ENCODE measurements around the gene SP9.
"Not testable (repeated sequence)": the region's sequence is repeated elsewhere in the genome, so short reads cannot be mapped to it uniquely, and the experiment has no call there.

SP9 gene

DNA sequence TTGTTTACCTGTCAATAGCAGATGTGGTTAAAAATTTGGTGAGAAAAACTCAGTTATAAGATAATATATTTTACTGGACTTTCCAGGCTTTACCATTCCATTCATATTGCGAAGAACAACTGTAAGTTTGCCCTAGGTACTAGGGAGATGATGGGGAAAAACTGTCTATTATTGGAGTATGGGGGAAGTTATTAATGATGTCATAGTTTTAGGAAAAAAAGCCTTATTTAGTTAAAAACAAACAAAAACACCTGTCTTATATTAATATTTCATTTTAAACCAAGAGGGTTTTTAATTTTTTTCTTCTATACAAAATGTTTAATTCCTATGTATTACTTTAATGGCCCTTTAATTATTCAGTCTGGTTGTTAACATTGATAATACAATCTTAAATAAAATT is 18.2 kb downstream of the SP9 start:
- H3K23ac ChIP-seq (ENCODE audit: low read length): no peak overlapping the region
- no peak overlapping the region for H2BK5ac ChIP-seq (ENCODE audit: low read length)
- WGBS (ENCODE audit: extremely low coverage, insufficient coverage, low lambda C conversion rate): no CpG with 5 or more reads among the region's 1 CpG
- H4K8ac ChIP-seq (ENCODE audit: low read depth, low read length): no peak overlapping the region
- no peak overlapping the region for H3K4me3 ChIP-seq (ENCODE audit: low read length)
- H3K36me3 ChIP-seq (ENCODE audit: control insufficient read depth, insufficient read depth, low read length): no peaks in the 10 kb centered on the region
- no peak overlapping the region for H2BK15ac ChIP-seq (replicated peaks; ENCODE audit: low read depth)
- no peak overlapping the region for H3K4ac ChIP-seq (ENCODE audit: low read depth, low read length)
- no peak for DNase-seq
- no peak overlapping the region for H3K27ac ChIP-seq (ENCODE audit: low read depth, low read length)
- no peaks in the 10 kb centered on the region for H3K4me1 ChIP-seq (ENCODE audit: control insufficient read depth, low read depth, low read length)
- H3K56ac ChIP-seq (ENCODE audit: low read length): no peak overlapping the region
- no peaks in the 10 kb centered on the region for H3K79me1 ChIP-seq (ENCODE audit: low read length)
- H3K18ac ChIP-seq (ENCODE audit: low read length): no peak overlapping the region
- H3K79me2 ChIP-seq (ENCODE audit: control insufficient read depth, insufficient read depth, low read length): no peaks in the 10 kb centered on the region
- no peak overlapping the region for H3K4me2 ChIP-seq (ENCODE audit: low read length)
- no peaks in the 10 kb centered on the region for H3K27me3 ChIP-seq (ENCODE audit: insufficient read depth, low read length, poor library complexity)
- H3K9ac ChIP-seq (ENCODE audit: low read length): no peak overlapping the region
- H2AK5ac ChIP-seq (ENCODE audit: low read length): no peak overlapping the region
- no peak overlapping the region for H2BK120ac ChIP-seq (ENCODE audit: low read depth, low read length)
- no peak overlapping the region for H4K5ac ChIP-seq (ENCODE audit: low read length)

DNA sequence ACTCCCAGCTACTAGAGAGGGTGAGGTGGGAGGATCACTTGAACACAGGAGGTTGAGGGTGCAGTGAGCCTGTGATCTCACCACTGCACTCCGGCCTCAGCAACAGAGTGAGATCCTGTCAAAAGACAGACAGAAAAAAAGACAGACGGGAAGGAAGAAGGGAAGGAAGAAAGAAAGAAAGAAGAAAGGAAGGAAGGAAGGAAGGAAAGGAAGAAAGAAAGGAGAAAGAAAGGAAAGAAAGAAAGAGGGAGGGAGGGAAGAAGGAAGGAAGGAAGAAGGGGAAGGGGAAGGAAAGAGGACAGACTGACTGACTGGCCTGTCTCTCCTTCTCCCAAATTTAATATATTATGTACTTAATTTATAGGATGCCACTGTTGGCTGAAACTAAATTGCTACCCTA is 21.6 kb downstream of the SP9 start:
- Histone ChIP-seq H2BK5ac (ENCODE audit: low read length) (no peak overlapping the region), H2BK120ac (ENCODE audit: low read depth, low read length) (no peak overlapping the region), H3K27me3 (ENCODE audit: insufficient read depth, low read length, poor library complexity) (no peaks in the 10 kb centered on the region), H3K27ac (ENCODE audit: low read depth, low read length) (no peak overlapping the region), H3K23ac (ENCODE audit: low read length) (no peak overlapping the region), H4K5ac (ENCODE audit: low read length) (no peak overlapping the region), H3K4me2 (ENCODE audit: low read length) (no peak overlapping the region), H3K4me1 (ENCODE audit: control insufficient read depth, low read depth, low read length) (no peaks in the 10 kb centered on the region), H4K8ac (ENCODE audit: low read depth, low read length) (no peak overlapping the region), H3K79me1 (ENCODE audit: low read length) (no peaks in the 10 kb centered on the region), H3K9ac (ENCODE audit: low read length) (no peak overlapping the region), H3K4ac (ENCODE audit: low read depth, low read length) (no peak overlapping the region), H3K36me3 (ENCODE audit: control insufficient read depth, insufficient read depth, low read length) (no peaks in the 10 kb centered on the region), H2BK15ac (replicated peaks; ENCODE audit: low read depth) (no peak overlapping the region), H3K56ac (ENCODE audit: low read length) (no peak overlapping the region), H2AK5ac (ENCODE audit: low read length) (no peak overlapping the region), H3K4me3 (ENCODE audit: low read length) (no peak overlapping the region), H3K79me2 (ENCODE audit: control insufficient read depth, insufficient read depth, low read length) (no peaks in the 10 kb centered on the region), H3K18ac (ENCODE audit: low read length) (no peak overlapping the region)
- no peak for DNase-seq
- no CpG with 5 or more reads among the region's 2 CpGs for WGBS (ENCODE audit: extremely low coverage, insufficient coverage, low lambda C conversion rate)

DNA sequence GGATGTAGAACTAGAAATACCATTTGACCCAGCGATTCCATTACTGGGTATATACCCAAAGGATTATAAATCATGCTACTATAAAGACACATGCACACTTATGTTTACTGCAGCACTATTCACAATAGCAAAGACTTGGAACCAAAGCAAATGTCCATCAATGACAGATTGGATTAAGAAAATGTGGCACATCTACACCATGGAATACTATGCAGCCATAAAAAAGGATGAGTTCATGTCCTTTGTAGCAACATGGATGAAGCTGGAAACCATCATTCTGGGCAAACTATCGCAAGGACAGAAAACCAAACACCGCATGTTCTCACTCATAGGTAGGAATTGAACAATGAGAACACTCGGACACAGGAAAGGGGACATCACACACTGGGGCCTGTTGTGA is 24.9 kb downstream of the SP9 start:
- H3K79me2 ChIP-seq (ENCODE audit: control insufficient read depth, insufficient read depth, low read length): not testable (repeated sequence)
- WGBS (ENCODE audit: extremely low coverage, insufficient coverage, low lambda C conversion rate): no CpG with 5 or more reads among the region's 4 CpGs

DNA sequence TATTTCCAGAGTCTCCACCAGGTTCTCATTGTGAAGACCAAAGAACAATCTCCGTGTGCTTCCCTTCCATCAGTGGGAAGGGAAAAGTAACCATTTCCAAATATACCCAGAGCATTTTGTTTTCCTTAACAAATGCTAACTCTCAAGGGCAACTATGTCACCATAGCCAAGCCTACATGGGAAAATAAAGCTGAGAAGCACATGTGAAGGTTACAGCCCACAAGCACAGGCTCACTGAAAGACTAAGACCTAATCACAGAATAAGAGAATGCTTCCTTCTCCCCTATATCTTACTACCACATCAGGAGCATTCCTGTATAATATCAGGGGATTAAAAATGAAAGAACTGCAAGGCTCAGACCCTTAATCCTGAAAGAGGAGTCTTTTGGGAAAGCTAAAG is 28.2 kb downstream of the SP9 start:
- H3K4me3 ChIP-seq (ENCODE audit: low read length): no peak overlapping the region
- no peaks in the 10 kb centered on the region for H3K27me3 ChIP-seq (ENCODE audit: insufficient read depth, low read length, poor library complexity)
- no peak overlapping the region for H3K18ac ChIP-seq (ENCODE audit: low read length)

More for the DNA sequence above, 24.9 kb downstream of the SP9 start:
- H2BK5ac ChIP-seq (ENCODE audit: low read length); H3K4me3 ChIP-seq (ENCODE audit: low read length); H3K79me1 ChIP-seq (ENCODE audit: low read length); H2BK15ac ChIP-seq (replicated peaks; ENCODE audit: low read depth); H3K9ac ChIP-seq (ENCODE audit: low read length); H3K23ac ChIP-seq (ENCODE audit: low read length); H3K4ac ChIP-seq (ENCODE audit: low read depth, low read length); H3K18ac ChIP-seq (ENCODE audit: low read length); H3K56ac ChIP-seq (ENCODE audit: low read length); H3K36me3 ChIP-seq (ENCODE audit: control insufficient read depth, insufficient read depth, low read length); H2AK5ac ChIP-seq (ENCODE audit: low read length); H3K4me1 ChIP-seq (ENCODE audit: control insufficient read depth, low read depth, low read length); H4K8ac ChIP-seq (ENCODE audit: low read depth, low read length); H3K27ac ChIP-seq (ENCODE audit: low read depth, low read length); H3K27me3 ChIP-seq (ENCODE audit: insufficient read depth, low read length, poor library complexity); H3K4me2 ChIP-seq (ENCODE audit: low read length); H4K5ac ChIP-seq (ENCODE audit: low read length); H2BK120ac ChIP-seq (ENCODE audit: low read depth, low read length); DNase-seq: not testable (repeated sequence)

DNA sequence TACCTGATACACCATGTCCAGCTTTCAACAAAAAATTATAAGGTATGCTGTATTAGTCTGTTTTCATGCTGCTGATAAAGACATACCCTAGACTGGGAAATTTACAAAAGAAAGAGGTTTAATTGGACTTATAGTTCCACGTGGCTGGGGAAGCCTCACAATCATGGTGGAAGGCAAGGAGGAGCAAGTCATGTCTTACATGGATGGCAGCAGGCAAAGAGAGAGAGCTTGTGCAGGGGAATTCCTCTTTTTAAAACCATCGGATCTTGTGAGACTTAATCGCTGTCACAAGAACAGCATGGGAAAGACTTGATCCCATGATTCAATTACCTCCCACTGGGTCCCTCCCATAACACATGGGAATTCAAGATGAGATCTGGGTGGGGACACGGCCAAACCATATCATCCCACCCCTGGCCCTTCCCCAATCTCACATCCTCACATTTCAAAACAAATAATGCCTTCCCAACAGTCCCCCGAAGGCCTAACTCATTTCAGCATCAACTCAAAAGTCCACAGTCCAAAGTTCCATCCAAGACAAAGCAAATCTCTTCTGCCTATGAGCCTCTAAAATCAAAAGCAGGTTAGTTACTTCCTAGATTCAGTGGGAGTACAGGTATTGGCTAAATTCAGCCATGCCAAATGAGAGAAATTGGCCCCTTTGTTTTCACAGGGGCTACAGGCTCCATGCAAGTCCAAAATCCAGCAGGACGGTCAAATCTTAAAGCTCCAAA is 28.9 kb downstream of the SP9 start:
- H4K5ac ChIP-seq (ENCODE audit: low read length); H3K27me3 ChIP-seq (ENCODE audit: insufficient read depth, low read length, poor library complexity); DNase-seq; H3K9ac ChIP-seq (ENCODE audit: low read length); H3K4me2 ChIP-seq (ENCODE audit: low read length); H3K79me2 ChIP-seq (ENCODE audit: control insufficient read depth, insufficient read depth, low read length); H2BK120ac ChIP-seq (ENCODE audit: low read depth, low read length); H3K36me3 ChIP-seq (ENCODE audit: control insufficient read depth, insufficient read depth, low read length); H3K18ac ChIP-seq (ENCODE audit: low read length); H2AK5ac ChIP-seq (ENCODE audit: low read length); H3K56ac ChIP-seq (ENCODE audit: low read length); H3K4me3 ChIP-seq (ENCODE audit: low read length); H3K23ac ChIP-seq (ENCODE audit: low read length); H2BK15ac ChIP-seq (replicated peaks; ENCODE audit: low read depth); H4K8ac ChIP-seq (ENCODE audit: low read depth, low read length); H3K4me1 ChIP-seq (ENCODE audit: control insufficient read depth, low read depth, low read length); H2BK5ac ChIP-seq (ENCODE audit: low read length); H3K4ac ChIP-seq (ENCODE audit: low read depth, low read length); H3K79me1 ChIP-seq (ENCODE audit: low read length); H3K27ac ChIP-seq (ENCODE audit: low read depth, low read length): not testable (repeated sequence)
- no CpG with 5 or more reads among the region's 6 CpGs for WGBS (ENCODE audit: extremely low coverage, insufficient coverage, low lambda C conversion rate)

More for the DNA sequence above, 28.2 kb downstream of the SP9 start:
- Histone ChIP-seq H3K4me2 (ENCODE audit: low read length) (no peak overlapping the region), H2BK15ac (replicated peaks; ENCODE audit: low read depth) (no peak overlapping the region), H4K5ac (ENCODE audit: low read length) (no peak overlapping the region), H2AK5ac (ENCODE audit: low read length) (no peak overlapping the region), H3K36me3 (ENCODE audit: control insufficient read depth, insufficient read depth, low read length) (no peaks in the 10 kb centered on the region), H2BK120ac (ENCODE audit: low read depth, low read length) (no peak overlapping the region), H3K4ac (ENCODE audit: low read depth, low read length) (no peak overlapping the region), H3K56ac (ENCODE audit: low read length) (no peak overlapping the region), H3K79me1 (ENCODE audit: low read length) (no peaks in the 10 kb centered on the region), H3K4me1 (ENCODE audit: control insufficient read depth, low read depth, low read length) (no peaks in the 10 kb centered on the region), H3K79me2 (ENCODE audit: control insufficient read depth, insufficient read depth, low read length) (no peaks in the 10 kb centered on the region), H4K8ac (ENCODE audit: low read depth, low read length) (no peak overlapping the region), H3K9ac (ENCODE audit: low read length) (no peak overlapping the region), H3K27ac (ENCODE audit: low read depth, low read length) (no peak overlapping the region), H3K23ac (ENCODE audit: low read length) (no peak overlapping the region), H2BK5ac (ENCODE audit: low read length) (no peak overlapping the region)
- no peak for DNase-seq
- no CpG with 5 or more reads among the region's 1 CpG for WGBS (ENCODE audit: extremely low coverage, insufficient coverage, low lambda C conversion rate)

DNA sequence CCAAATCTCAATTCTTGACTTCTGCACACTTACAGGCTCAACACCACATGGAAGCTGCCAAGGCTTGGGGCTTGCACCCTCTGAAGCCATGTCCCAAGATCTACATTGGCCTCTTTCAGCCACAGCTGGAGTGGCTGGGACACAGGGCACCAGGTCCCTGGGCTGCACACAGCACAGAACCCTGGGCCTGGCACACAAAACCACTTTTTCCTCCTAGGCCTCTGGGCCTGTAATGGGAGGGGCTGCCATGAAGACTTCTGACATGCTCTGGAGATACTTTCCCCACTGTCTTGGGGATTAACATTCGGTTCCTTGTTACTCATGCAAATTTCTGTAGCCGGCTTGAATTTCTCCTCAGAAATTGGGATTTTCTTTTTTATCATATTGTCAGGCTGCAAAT is 29.9 kb downstream of the SP9 start:
- H3K4me3 ChIP-seq (ENCODE audit: low read length): no peak overlapping the region
- H4K5ac ChIP-seq (ENCODE audit: low read length): no peak overlapping the region
- H3K4me1 ChIP-seq (ENCODE audit: control insufficient read depth, low read depth, low read length): no peaks in the 10 kb centered on the region
- no peaks in the 10 kb centered on the region for H3K79me1 ChIP-seq (ENCODE audit: low read length)
- no peak overlapping the region for H3K27ac ChIP-seq (ENCODE audit: low read depth, low read length)
- no peak overlapping the region for H3K18ac ChIP-seq (ENCODE audit: low read length)
- H2BK5ac ChIP-seq (ENCODE audit: low read length): no peak overlapping the region
- no peak overlapping the region for H3K4ac ChIP-seq (ENCODE audit: low read depth, low read length)
- H2BK120ac ChIP-seq (ENCODE audit: low read depth, low read length): no peak overlapping the region
- no peak overlapping the region for H3K9ac ChIP-seq (ENCODE audit: low read length)
- no peak for DNase-seq
- no peaks in the 10 kb centered on the region for H3K36me3 ChIP-seq (ENCODE audit: control insufficient read depth, insufficient read depth, low read length)
- H2AK5ac ChIP-seq (ENCODE audit: low read length): no peak overlapping the region
- no peak overlapping the region for H3K56ac ChIP-seq (ENCODE audit: low read length)
- no CpG with 5 or more reads among the region's 2 CpGs for WGBS (ENCODE audit: extremely low coverage, insufficient coverage, low lambda C conversion rate)
- no peaks in the 10 kb centered on the region for H3K27me3 ChIP-seq (ENCODE audit: insufficient read depth, low read length, poor library complexity)
- no peak overlapping the region for H4K8ac ChIP-seq (ENCODE audit: low read depth, low read length)
- H2BK15ac ChIP-seq (replicated peaks; ENCODE audit: low read depth): no peak overlapping the region
- no peak overlapping the region for H3K4me2 ChIP-seq (ENCODE audit: low read length)
- H3K23ac ChIP-seq (ENCODE audit: low read length): no peak overlapping the region
- no peaks in the 10 kb centered on the region for H3K79me2 ChIP-seq (ENCODE audit: control insufficient read depth, insufficient read depth, low read length)
